Endometrial microvascular endothelial cells (primary cell): Measurements from ENCODE around the gene DCBLD2. TPM values are rescaled to one million over a fixed set of nuclear protein-coding genes. Genes with fewer than 3 reads are reported as not detected.

Experiments used
- in situ Hi-C: cut with HindIII; loops from 2 replicates; pipeline ENCODE4 v1.10.0; 2017; ENCODE audit warnings: low sequenced_read_pairs, low pct_unique_long_range_greater_than_20kb; ENCODE audit errors: inconsistent ontology term
- total RNA-seq: library from RNA; depleted of rRNA; stranded (reverse); fragments of >200 nt; gene quantifications from one replicate; pipeline ENCODE4 v1.2.3, GENCODE V29; 2015; ENCODE audit errors: inconsistent ontology term

The DCBLD2 gene
- 62.4 TPM for total RNA-seq

- in situ Hi-C loops = no loop called here
Measured at GRCh38 chr3:98901392-98902350, at the start of gene DCBLD2. Gene DCBLD2, minus strand, starts transcription at chr3:98901695. Its CDS starts 369 bp downstream, at chr3:98901326.

- in situ Hi-C loops = no loop called here
Measured at GRCh38 chr3:98945666-98946065, 44.2 kb upstream of the DCBLD2 start.

GRCh38 chr3:98945101-98945524, 43.6 kb upstream of the DCBLD2 start:
- in situ Hi-C loops = no loop called here

GRCh38 chr3:98930413-98930812, 28.9 kb upstream of the DCBLD2 start:
- in situ Hi-C loops = no loop called here

- in situ Hi-C loops = no loop called here
Measured at GRCh38 chr3:98921957-98922356, 20.5 kb upstream of the DCBLD2 start.

GRCh38 chr3:98920166-98920565, 18.7 kb upstream of the DCBLD2 start:
- in situ Hi-C loops = no loop called here

GRCh38 chr3:98918586-98918985, 17.1 kb upstream of the DCBLD2 start:
- in situ Hi-C loops = no loop called here

GRCh38 chr3:98917608-98918007, 16.1 kb upstream of the DCBLD2 start:
- in situ Hi-C loops = no loop called here

- in situ Hi-C loops = no loop called here
Measured at GRCh38 chr3:98914210-98915080, 12.9 kb upstream of the DCBLD2 start.

- in situ Hi-C loops = no loop called here
Measured at GRCh38 chr3:98912448-98912847, 11.0 kb upstream of the DCBLD2 start.

GRCh38 chr3:98906230-98906629, 4.7 kb upstream of the DCBLD2 start:
- in situ Hi-C loops = no loop called here

GRCh38 chr3:98903705-98904481, 2.4 kb upstream of the DCBLD2 start:
- in situ Hi-C loops = no loop called here

- in situ Hi-C loops = no loop called here
Measured at GRCh38 chr3:98903099-98903498, 1.6 kb upstream of the DCBLD2 start.

GRCh38 chr3:98902351-98902740, 851 bp upstream of the DCBLD2 start:
- in situ Hi-C loops = no loop called here

GRCh38 chr3:98901119-98901391, 440 bp downstream of the DCBLD2 start:
- in situ Hi-C loops = no loop called here

GRCh38 chr3:98900265-98901118, 1.0 kb downstream of the DCBLD2 start:
- in situ Hi-C loops = no loop called here

- in situ Hi-C loops = no loop called here
Measured at GRCh38 chr3:98897701-98898100, 3.8 kb downstream of the DCBLD2 start.

- in situ Hi-C loops = no loop called here
Measured at GRCh38 chr3:98894791-98895576, 6.5 kb downstream of the DCBLD2 start.
